HepG2 (cell line): ENCODE results near the gene RPL18. TPM values are rescaled to one million over a fixed set of nuclear protein-coding genes. Genes with fewer than 3 reads are reported as not detected.

Experiments
- EHMT2 ChIP-seq: fragments of 200-600 bp; sonication (generic); IDR thresholded peaks from 2 replicates; pipeline ENCODE4 v1.7.0; 2017; ENCODE audit warnings: antibody characterized with exemption, low read depth, low read length, borderline replicate concordance
- LCORL ChIP-seq, 2 experiments: fragments of 450-650 bp in 1 of 2; sonication (generic) in 1 of 2; formaldehyde crosslinking in 1 of 2; IDR thresholded peaks; 2 replicates each; pipeline versions ENCODE4 v1.5.0 to v1.6.1; 2017 to 2020; ENCODE audit warnings: antibody characterized with exemption in 1 of 2, missing genetic modification reagents in 1 of 2
- NFE2L1 ChIP-seq: sonication (generic); formaldehyde crosslinking; IDR thresholded peaks from 2 replicates; pipeline ENCODE4 v1.4.0; 2020; ENCODE audit warnings: missing genetic modification reagents, mild to moderate bottlenecking, borderline replicate concordance
- PHF8 ChIP-seq: sonication (generic); formaldehyde crosslinking; IDR thresholded peaks from 2 replicates; pipeline ENCODE4 v1.5.0; 2020; ENCODE audit warnings: missing genetic modification reagents
- PITX1 ChIP-seq: sonication (generic); formaldehyde crosslinking; IDR thresholded peaks from 2 replicates; pipeline ENCODE4 v1.5.1; 2020; ENCODE audit warnings: mild to moderate bottlenecking, missing genetic modification reagents
- RBM22 ChIP-seq: fragments of 200-400 bp; formaldehyde crosslinking; optimal IDR thresholded peaks from 2 replicates; pipeline ENCODE3; 2017; ENCODE audit warnings: mild to moderate bottlenecking, low read length, moderate library complexity
- STAG1 ChIP-seq: sonication (generic); formaldehyde crosslinking; IDR thresholded peaks from 2 replicates; pipeline ENCODE4 v1.4.0; 2020; ENCODE audit warnings: missing genetic modification reagents
- TARDBP ChIP-seq: sonication (generic); formaldehyde crosslinking; IDR thresholded peaks from 2 replicates; pipeline ENCODE4 v1.8.0; 2022; ENCODE audit warnings: mild to moderate bottlenecking, missing genetic modification reagents
- U2AF2 ChIP-seq: fragments of 200-400 bp; formaldehyde crosslinking; IDR thresholded peaks from 2 replicates; pipeline ENCODE4 v1.6.1; 2017; ENCODE audit warnings: low read depth, mild to moderate bottlenecking, low read length
- ZBTB7A ChIP-seq: sonication (generic); formaldehyde crosslinking; IDR thresholded peaks from 2 replicates; pipeline ENCODE4 v1.8.0; 2022; ENCODE audit warnings: mild to moderate bottlenecking, missing genetic modification reagents
- ZNF264 ChIP-seq: sonication (generic); formaldehyde crosslinking; IDR thresholded peaks from 2 replicates; pipeline ENCODE4 v1.4.0; 2020; ENCODE audit warnings: missing genetic modification reagents
- ZNF775 ChIP-seq: sonication (generic); formaldehyde crosslinking; IDR thresholded peaks from 2 replicates; pipeline ENCODE4 v1.4.0; 2020; ENCODE audit warnings: missing genetic modification reagents, mild to moderate bottlenecking, moderate library complexity, borderline replicate concordance
- ZSCAN30 ChIP-seq: sonication (generic); formaldehyde crosslinking; IDR thresholded peaks from 2 replicates; pipeline ENCODE4 v1.5.0; 2020; ENCODE audit warnings: mild to moderate bottlenecking, missing genetic modification reagents
- polyA plus RNA-seq, 8 experiments: library from polyadenylated mRNA; depleted of rRNA in 3 of 8; stranded (reverse) in 7 of 8; unstranded in 1 of 8; fragments of >200 nt; fragmentation: Illumina TruSeq in 4 of 8; extraction: Trizol in 4 of 8; gene quantifications; 2 replicates each; pipeline versions ENCODE4 v1.2.1 to v1.2.3, GENCODE V29; 2011 to 2016; ENCODE audit warnings: low read depth in 4 of 8, missing spikeins in 1 of 8, mixed read lengths in 1 of 8; ENCODE audit not compliant: insufficient read depth in 1 of 8
- total RNA-seq, 5 experiments: library from RNA; depleted of rRNA; stranded (reverse); fragments of >200 nt; fragmentation: Illumina TruSeq; extraction: Trizol; gene quantifications; 2 replicates each; pipeline ENCODE4 v1.2.3, GENCODE V29; 2016; ENCODE audit warnings: low read depth in 1 of 5
- TF ChIP-seq, protein P1 (sequence below): sonication (generic); formaldehyde crosslinking; IDR thresholded peaks from 2 replicates; pipeline ENCODE4 v1.5.1; 2020; ENCODE audit warnings: missing genetic modification reagents, mild to moderate bottlenecking, borderline replicate concordance
- TF ChIP-seq, protein P2 (sequence below): sonication (generic); formaldehyde crosslinking; IDR thresholded peaks from 2 replicates; pipeline ENCODE4 v1.4.0; 2020; ENCODE audit warnings: low read depth, mild to moderate bottlenecking, missing genetic modification reagents
- TF ChIP-seq, protein P3 (sequence below): sonication (generic); formaldehyde crosslinking; conservative IDR thresholded peaks from 2 replicates; pipeline ENCODE4 v1.4.0; 2020; ENCODE audit warnings: missing genetic modification reagents
- TF ChIP-seq, protein P4 (sequence below): sonication (generic); formaldehyde crosslinking; IDR thresholded peaks from 2 replicates; pipeline ENCODE4 v1.5.0; 2020; ENCODE audit warnings: missing genetic modification reagents
- TF ChIP-seq, protein P5 (sequence below): sonication (generic); formaldehyde crosslinking; IDR thresholded peaks from 2 replicates; pipeline ENCODE4 v1.4.0; 2020; ENCODE audit warnings: missing genetic modification reagents, borderline replicate concordance

The RPL18 gene
- total and polyA plus RNA-seq, 2 of the 13 experiments (the other 11 are each of a cell fraction or from before 2014, with no cell fraction given): 1,485 to 1,639 TPM

DNA sequence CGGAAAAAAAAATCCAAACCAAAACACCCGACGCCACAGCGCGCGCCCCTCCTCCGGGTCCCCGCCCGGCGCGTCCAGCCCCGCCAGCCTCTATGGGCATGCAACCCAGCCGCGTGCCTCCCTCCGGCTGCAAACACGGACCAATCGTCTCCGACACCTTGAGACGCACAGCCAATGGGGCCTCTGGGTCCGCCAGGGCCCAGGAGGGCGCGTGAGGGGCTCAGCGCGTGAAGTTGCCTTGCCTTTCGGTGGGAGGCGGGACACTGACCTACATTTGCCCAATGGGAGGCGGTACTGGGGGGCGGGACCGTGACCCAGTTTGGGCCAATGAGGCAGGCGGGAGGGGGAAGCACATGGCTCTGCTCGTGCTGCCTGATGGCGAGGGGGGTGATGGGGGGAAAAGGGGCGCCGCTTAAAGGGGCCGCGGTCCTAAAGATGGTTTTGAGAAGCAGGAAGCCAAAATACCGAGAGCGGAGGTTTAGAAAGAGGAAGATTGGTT lies 18.5 kb upstream of the RPL18 start (continued):
- no peak for TF ChIP-seq STAG1 (CRISPR knock-in tag)
- TF ChIP-seq NFE2L1: peak; percentile 74; the same call in 1 of the 2 replicates
- TF ChIP-seq ZNF264: 0 out of 2 replicates have a peak, but pooled peaks have one; percentile 13
- TF ChIP-seq, protein P1, sequence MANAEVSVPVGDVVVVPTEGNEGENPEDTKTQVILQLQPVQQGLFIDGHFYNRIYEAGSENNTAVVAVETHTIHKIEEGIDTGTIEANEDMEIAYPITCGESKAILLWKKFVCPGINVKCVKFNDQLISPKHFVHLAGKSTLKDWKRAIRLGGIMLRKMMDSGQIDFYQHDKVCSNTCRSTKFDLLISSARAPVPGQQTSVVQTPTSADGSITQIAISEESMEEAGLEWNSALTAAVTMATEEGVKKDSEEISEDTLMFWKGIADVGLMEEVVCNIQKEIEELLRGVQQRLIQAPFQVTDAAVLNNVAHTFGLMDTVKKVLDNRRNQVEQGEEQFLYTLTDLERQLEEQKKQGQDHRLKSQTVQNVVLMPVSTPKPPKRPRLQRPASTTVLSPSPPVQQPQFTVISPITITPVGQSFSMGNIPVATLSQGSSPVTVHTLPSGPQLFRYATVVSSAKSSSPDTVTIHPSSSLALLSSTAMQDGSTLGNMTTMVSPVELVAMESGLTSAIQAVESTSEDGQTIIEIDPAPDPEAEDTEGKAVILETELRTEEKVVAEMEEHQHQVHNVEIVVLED: peak; percentile 80
- peak; percentile 76; the same call in 1 of the 2 replicates for TF ChIP-seq TARDBP (CRISPR knock-in tag)
- no peak for TF ChIP-seq U2AF2
- no peak for TF ChIP-seq EHMT2
- TF ChIP-seq, protein P2, sequence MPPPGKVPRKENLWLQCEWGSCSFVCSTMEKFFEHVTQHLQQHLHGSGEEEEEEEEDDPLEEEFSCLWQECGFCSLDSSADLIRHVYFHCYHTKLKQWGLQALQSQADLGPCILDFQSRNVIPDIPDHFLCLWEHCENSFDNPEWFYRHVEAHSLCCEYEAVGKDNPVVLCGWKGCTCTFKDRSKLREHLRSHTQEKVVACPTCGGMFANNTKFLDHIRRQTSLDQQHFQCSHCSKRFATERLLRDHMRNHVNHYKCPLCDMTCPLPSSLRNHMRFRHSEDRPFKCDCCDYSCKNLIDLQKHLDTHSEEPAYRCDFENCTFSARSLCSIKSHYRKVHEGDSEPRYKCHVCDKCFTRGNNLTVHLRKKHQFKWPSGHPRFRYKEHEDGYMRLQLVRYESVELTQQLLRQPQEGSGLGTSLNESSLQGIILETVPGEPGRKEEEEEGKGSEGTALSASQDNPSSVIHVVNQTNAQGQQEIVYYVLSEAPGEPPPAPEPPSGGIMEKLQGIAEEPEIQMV (CRISPR knock-in tag): peak; percentile 84; the same call in 1 of the 2 replicates
- TF ChIP-seq ZBTB7A (CRISPR knock-in tag): no peak; the same call in 1 of the 2 replicates
- no peak for TF ChIP-seq LCORL (IDR thresholded peaks at IDR 0.05)
- TF ChIP-seq LCORL (CRISPR knock-in tag; IDR thresholded peaks at IDR 0.05): no peak
- TF ChIP-seq, protein P3, sequence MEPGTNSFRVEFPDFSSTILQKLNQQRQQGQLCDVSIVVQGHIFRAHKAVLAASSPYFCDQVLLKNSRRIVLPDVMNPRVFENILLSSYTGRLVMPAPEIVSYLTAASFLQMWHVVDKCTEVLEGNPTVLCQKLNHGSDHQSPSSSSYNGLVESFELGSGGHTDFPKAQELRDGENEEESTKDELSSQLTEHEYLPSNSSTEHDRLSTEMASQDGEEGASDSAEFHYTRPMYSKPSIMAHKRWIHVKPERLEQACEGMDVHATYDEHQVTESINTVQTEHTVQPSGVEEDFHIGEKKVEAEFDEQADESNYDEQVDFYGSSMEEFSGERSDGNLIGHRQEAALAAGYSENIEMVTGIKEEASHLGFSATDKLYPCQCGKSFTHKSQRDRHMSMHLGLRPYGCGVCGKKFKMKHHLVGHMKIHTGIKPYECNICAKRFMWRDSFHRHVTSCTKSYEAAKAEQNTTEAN: peak; percentile 78; the same call in 1 of the 2 replicates
- TF ChIP-seq PHF8 (CRISPR knock-in tag): no peak
- peak; percentile 55; the same call in 1 of the 2 replicates for TF ChIP-seq ZNF775 (CRISPR knock-in tag)
- TF ChIP-seq PITX1 (CRISPR knock-in tag): 0 out of 2 replicates have a peak, but pooled peaks have one; percentile 49
- TF ChIP-seq, protein P4, sequence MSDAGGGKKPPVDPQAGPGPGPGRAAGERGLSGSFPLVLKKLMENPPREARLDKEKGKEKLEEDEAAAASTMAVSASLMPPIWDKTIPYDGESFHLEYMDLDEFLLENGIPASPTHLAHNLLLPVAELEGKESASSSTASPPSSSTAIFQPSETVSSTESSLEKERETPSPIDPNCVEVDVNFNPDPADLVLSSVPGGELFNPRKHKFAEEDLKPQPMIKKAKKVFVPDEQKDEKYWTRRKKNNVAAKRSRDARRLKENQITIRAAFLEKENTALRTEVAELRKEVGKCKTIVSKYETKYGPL (CRISPR knock-in tag): no peak
- TF ChIP-seq, protein P5, sequence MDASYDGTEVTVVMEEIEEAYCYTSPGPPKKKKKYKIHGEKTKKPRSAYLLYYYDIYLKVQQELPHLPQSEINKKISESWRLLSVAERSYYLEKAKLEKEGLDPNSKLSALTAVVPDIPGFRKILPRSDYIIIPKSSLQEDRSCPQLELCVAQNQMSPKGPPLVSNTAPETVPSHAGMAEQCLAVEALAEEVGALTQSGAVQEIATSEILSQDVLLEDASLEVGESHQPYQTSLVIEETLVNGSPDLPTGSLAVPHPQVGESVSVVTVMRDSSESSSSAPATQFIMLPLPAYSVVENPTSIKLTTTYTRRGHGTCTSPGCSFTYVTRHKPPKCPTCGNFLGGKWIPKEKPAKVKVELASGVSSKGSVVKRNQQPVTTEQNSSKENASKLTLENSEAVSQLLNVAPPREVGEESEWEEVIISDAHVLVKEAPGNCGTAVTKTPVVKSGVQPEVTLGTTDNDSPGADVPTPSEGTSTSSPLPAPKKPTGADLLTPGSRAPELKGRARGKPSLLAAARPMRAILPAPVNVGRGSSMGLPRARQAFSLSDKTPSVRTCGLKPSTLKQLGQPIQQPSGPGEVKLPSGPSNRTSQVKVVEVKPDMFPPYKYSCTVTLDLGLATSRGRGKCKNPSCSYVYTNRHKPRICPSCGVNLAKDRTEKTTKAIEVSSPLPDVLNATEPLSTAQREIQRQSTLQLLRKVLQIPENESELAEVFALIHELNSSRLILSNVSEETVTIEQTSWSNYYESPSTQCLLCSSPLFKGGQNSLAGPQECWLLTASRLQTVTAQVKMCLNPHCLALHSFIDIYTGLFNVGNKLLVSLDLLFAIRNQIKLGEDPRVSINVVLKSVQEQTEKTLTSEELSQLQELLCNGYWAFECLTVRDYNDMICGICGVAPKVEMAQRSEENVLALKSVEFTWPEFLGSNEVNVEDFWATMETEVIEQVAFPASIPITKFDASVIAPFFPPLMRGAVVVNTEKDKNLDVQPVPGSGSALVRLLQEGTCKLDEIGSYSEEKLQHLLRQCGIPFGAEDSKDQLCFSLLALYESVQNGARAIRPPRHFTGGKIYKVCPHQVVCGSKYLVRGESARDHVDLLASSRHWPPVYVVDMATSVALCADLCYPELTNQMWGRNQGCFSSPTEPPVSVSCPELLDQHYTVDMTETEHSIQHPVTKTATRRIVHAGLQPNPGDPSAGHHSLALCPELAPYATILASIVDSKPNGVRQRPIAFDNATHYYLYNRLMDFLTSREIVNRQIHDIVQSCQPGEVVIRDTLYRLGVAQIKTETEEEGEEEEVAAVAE (CRISPR knock-in tag): peak; percentile 95
- TF ChIP-seq ZSCAN30 (CRISPR knock-in tag): no peak; the same call in 1 of the 2 replicates
- no peak for TF ChIP-seq RBM22
